Stimulated activated CD4-positive, alpha-beta T cell treated with anti-CD3 and anti-CD28 coated beads, Interleukin-2, amount 100 ng/mL, for 4 hours (primary cell): Measurements from ENCODE around the gene MMP1.

Experiments used
- DNase-seq: peaks from one replicate; pipeline ENCODE4 v3.0.0-alpha.2; 2020; ENCODE audit warnings: low read depth

Gene MMP1

GRCh38 chr11:102798012-102798746 is at the start of gene MMP1:
Gene MMP1 (minus strand): TSS chr11:102798160. CDS start chr11:102798092, 68 bp downstream.
- no peak for DNase-seq

- DNase-seq = no peak
Measured at GRCh38 chr11:102846292-102846691, 48.3 kb upstream of the MMP1 start.

- DNase-seq = no peak
Measured at GRCh38 chr11:102843489-102843888, 45.5 kb upstream of the MMP1 start, which contains the start of gene MMP3. Gene MMP3 (minus strand): TSS chr11:102843609. CDS start chr11:102843546, 63 bp downstream.

GRCh38 chr11:102842930-102843329 is 45.0 kb upstream of the MMP1 start:
- DNase-seq = no peak

GRCh38 chr11:102840018-102840417 is 42.1 kb upstream of the MMP1 start:
- no peak for DNase-seq

- DNase-seq = no peak
Measured at GRCh38 chr11:102837646-102838045, 39.7 kb upstream of the MMP1 start.

GRCh38 chr11:102837156-102837555 is 39.2 kb upstream of the MMP1 start:
- DNase-seq = no peak

- DNase-seq = no peak
Measured at GRCh38 chr11:102836290-102836875, 38.4 kb upstream of the MMP1 start.

- no peak for DNase-seq
Measured at GRCh38 chr11:102833731-102834130, 35.8 kb upstream of the MMP1 start.

GRCh38 chr11:102832612-102833011 is 34.7 kb upstream of the MMP1 start:
- no peak for DNase-seq

GRCh38 chr11:102831489-102832440 is 33.8 kb upstream of the MMP1 start:
- no peak for DNase-seq

- no peak for DNase-seq
Measured at GRCh38 chr11:102831128-102831488, 33.1 kb upstream of the MMP1 start.

GRCh38 chr11:102830001-102830727 is 32.2 kb upstream of the MMP1 start:
- no peak for DNase-seq

GRCh38 chr11:102829316-102830000 is 31.5 kb upstream of the MMP1 start:
- no peak for DNase-seq

- no peak for DNase-seq
Measured at GRCh38 chr11:102824556-102824955, 26.6 kb upstream of the MMP1 start.

- DNase-seq = no peak
Measured at GRCh38 chr11:102819491-102819890, 21.5 kb upstream of the MMP1 start.

GRCh38 chr11:102813484-102813883 is 15.5 kb upstream of the MMP1 start:
- DNase-seq = no peak

GRCh38 chr11:102812188-102812587 is 14.2 kb upstream of the MMP1 start:
- DNase-seq = no peak

GRCh38 chr11:102810950-102811660 is 13.1 kb upstream of the MMP1 start:
- DNase-seq = no peak

- no peak for DNase-seq
Measured at GRCh38 chr11:102809971-102810370, 12.0 kb upstream of the MMP1 start.

- DNase-seq = no peak
Measured at GRCh38 chr11:102807921-102808320, 10.0 kb upstream of the MMP1 start.
